ENCODE results near the gene RHBDL3.

GRCh38 chr17:32268734-32269288 is 3.2 kb downstream of the RHBDL3 start:
- no peak for TF ChIP-seq CTCF (conservative IDR thresholded peaks at IDR 0.05; ENCODE audit: low read length)
- no peak for TF ChIP-seq EZH2phosphoT487 (IDR thresholded peaks at IDR 0.05; ENCODE audit: borderline replicate concordance, low read depth, low read length)

All from OCI-LY7 (cell line).